GM21447 (cell line): Measurements from ENCODE around the gene PTPN2.

Experiments
- ATAC-seq: cut with Tn5 transposase; IDR thresholded peaks from one replicate; pipeline ENCODE4 v1.9.1; 2021; ENCODE audit not compliant: unreplicated experiment

PTPN2 gene

DNA sequence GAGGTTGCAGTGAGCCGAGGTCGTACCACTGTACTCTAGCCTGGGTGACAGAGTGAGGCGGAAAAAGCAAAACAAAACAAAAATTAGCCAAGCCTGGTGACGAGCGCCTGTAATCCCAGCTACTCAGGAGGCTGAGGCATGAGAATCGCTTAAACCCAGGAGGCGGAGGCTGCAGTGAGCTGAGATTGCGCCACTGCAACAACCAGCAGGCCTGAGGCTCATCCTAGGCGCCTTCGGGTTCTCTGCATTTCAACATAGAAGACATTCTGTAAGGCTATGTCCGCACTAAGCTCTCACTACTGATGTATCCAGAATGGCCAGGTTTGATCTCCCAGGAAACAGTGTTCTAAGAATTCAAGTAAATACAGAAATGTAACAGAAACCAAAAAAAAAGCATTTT, 23.5 kb downstream of the PTPN2 start:
- ATAC-seq, result no peak

DNA sequence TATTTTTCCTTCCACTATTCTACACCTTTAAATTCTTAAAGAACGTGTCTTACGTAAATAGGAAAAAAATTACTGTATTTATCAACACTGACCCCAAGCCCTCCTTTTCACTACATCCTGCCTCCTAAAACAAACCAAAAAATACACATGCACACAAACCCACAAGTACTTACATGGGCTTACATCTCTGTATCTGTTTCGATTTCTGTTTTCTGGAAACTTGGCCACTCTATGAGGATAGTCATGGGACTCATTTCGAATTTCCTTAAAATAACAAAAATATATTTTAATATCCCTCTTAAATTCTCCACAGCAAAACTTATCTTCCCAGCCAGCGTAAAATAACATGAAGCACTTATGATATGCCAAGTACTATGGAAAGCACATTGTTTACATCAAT, 25.0 kb downstream of the PTPN2 start:
- ATAC-seq, result no peak

DNA sequence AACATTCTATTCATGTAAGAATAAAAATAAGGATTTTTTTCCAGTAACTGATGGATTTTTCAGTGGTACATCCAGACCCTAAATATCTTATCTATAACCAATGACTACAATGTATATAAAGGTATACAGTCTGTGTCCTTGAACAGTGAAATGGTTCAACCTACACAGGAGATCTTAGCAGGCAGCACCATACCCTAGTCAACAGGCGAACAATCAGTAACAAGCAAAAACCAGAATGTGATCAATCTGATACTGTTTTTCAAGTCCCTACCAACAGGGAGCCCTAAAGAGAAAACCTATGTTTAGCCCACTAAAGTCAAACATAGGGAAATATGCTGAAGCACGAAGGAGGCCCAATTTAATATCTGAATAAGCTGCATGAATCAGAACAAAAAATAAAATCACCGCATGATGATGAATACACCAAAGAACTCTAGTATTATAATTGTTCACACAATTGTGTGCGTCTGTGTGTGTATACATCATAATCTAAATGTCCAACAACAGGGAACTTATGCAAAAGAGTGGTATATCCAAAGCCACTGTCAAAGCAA, 26.0 kb downstream of the PTPN2 start:
- ATAC-seq, result no peak

DNA sequence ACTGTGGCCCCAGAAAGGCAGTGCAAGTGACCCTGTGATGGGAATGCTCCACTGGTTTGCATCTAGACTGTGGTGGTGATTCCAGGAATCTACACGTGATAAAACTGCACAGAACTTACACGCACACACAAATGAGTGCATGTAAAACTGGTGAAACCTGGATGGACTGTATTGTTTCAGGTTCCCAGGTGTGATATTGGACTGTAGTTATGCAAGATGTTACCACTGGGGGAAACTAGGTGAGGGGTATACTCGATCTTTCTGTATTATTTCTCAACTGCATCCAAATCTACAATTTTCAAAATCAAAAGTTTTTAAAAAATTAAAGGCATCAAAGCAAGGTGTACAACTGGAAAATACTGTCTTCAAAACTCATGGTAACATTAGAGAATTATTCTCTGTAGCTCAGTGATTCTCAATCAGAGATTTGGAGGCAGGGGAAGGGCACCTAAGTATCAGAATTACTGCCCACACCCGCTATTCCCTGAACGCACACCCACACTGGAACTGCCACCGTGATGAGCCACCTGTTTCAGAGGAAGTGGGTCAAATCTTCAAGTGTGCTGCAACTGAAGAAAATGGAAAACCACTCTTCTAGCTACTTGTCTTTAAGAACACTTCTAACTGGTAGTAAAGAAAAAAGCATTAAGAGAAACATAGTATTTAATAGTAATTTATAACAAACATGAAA, 26.7 kb downstream of the PTPN2 start:
- peak; percentile 50 for ATAC-seq

DNA sequence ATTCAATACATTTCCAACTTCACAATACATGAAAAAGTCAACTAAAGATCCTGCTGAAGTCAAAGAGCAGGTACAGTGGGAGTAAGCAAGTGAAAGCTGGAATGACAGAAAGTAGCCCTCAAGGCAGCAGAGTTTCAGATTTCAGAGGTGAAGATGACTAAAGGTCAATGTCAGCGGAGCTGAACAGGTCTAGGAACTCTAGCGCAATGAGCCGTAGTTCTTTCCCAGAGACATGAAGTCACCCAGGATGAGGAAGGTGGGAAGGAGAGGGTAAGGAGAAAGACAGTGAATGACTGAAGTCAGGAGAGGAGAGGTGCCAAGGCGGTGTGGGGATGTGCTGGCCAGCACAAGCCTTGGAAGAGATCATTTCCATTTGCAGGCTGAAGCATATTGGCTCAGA, 28.1 kb downstream of the PTPN2 start:
- no peak for ATAC-seq

DNA sequence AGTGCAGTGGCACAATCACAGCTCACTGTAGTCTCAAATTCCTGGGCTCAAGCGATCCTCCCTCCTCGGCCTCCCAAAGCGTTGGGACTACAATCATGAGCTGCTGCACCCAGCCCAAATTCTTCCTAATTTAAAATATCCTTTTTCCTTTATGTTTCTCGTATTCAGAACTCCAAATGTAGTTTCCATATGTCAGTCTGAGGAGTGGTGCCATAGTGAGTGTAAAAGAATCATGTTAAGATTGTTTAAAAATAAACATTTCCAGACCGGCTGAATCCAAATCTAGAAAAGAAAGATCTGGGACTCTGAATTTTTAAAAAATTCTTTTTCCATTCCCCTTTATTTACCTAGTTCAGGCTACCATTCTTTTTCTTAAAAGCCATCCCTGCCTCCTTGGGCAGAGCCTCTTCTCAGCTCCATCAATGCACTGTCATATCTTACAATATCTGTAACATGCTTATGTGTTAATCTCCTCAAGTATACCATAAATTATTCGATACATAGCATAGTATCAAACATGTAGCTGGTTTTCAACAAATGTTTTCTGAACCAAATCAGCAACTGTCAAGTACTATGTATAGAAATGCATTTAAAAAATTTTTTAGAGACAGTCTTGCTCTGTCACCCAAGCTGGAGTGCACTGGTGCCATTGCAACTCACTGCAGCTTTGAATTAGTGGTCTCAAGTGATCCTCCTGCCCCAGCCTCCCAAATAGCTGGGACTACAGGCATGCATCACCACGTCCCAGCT, 31.3 kb downstream of the PTPN2 start:
- ATAC-seq, result no peak

DNA sequence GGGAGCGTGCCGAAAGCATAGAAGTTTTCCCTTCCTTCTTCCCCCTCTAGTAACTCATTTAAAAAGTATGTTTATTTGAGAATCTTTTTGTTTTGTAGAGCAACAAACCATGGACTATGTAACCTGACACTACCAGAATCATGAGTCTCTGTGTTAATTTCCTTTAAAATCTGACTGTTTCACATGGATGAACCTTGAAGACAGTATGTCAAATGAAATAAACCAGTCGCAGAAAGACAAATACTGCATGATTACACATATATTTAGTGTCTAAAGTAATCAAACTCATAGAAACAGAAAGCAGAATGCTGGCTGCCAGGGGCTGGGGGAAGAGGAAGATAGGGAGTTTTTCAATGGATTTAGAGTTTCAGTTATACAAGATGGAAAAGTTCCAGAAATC, 32.3 kb downstream of the PTPN2 start:
- no peak for ATAC-seq

DNA sequence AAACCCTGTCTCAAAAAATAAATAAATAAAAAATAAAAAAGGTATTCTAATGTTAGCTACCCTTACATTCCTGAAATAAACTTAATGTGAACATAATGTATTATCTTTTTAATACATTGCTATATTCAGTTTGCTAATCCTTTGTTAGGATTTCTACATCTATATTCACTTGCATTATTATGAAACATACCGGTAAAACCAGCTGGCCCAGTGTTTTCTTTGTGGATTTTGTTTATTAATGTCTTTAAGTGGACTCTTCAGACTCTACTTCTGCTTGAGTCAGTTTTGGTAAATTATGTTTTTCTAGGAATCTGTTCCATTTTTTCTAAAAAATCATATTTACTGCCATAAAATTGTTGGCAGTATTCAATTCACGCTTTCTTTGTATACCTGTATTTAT, 34.5 kb downstream of the PTPN2 start:
- no peak for ATAC-seq

DNA sequence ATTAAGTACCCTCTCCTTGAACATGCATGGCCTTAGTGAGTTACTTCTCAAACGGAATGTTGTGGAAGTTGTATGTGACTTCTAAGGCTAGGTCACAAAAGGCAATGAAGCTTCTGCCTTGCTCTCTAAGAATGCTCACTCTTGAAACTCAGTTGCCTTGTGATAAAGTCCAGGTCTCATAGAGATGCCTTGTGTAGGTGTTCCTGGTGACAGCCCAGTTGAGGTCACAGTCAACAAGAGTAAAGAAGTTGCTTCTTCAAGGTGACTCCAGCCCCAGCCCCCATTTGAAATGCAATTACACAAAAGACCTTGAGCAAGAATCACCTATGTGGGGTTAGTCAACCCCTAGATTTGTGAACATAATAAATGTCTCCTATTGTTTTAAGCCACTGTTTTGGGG, 35.6 kb downstream of the PTPN2 start:
- ATAC-seq, result no peak

DNA sequence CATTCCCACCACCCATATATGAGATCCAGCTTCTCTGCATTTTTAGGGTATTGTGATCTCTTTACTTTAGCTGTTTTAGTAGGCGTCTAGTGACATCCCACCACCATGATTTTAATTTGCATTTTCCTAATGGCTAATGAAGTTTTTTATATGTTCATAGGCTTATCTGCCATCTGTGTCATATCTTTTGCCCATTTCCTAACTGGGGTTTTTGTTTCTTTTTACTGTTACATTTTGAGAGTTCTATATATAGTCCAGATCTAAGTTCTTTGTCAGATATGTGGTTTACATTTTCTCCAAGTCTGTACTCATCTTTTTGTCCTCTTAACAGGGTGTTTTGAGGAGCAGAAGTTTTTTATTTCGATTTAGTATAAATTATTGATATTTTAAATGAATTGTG, 39.6 kb downstream of the PTPN2 start:
- no peak for ATAC-seq

DNA sequence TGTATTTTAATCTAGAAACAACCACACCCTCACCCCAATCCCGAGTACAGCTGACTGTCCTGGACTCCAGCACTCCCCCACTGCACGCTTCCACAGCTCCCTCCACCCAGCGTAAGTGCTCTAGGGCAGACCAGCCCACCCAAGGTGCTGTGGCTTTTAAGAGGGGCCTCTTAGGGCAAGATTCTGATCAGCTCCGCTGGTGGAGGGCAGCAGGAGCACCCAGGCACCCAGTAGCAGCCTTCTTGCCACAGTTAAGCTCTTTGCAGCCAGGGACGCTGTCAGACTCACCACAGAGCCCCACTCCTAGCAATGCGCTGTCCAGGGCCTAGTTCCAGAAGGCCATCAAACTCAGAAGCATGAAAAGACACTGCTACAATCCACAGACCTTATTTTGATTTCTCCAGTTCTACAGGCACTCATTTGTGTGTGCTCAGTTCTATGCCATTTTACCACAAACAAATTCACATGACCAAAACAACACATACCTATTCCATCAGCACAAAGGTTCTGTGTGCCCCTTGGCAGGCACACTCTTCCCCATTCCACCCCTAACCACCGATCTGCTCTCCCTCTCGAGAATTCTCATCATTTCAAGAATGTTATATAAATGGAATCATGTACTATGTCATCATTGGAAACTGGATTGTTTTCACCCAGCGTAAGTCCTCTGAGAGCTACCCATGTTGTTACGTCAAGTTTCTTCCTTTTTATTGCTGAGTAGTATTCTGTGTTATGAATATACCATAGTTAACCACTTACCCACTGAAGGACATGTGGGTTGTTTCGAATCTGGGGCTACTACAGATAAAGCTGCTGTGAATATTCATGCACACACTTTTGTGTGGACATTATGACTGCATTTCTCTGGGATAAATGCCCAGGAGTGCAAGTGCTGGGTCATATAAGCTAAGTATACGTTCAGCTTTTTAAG, 40.4 kb downstream of the PTPN2 start:
- ATAC-seq, result no peak

DNA sequence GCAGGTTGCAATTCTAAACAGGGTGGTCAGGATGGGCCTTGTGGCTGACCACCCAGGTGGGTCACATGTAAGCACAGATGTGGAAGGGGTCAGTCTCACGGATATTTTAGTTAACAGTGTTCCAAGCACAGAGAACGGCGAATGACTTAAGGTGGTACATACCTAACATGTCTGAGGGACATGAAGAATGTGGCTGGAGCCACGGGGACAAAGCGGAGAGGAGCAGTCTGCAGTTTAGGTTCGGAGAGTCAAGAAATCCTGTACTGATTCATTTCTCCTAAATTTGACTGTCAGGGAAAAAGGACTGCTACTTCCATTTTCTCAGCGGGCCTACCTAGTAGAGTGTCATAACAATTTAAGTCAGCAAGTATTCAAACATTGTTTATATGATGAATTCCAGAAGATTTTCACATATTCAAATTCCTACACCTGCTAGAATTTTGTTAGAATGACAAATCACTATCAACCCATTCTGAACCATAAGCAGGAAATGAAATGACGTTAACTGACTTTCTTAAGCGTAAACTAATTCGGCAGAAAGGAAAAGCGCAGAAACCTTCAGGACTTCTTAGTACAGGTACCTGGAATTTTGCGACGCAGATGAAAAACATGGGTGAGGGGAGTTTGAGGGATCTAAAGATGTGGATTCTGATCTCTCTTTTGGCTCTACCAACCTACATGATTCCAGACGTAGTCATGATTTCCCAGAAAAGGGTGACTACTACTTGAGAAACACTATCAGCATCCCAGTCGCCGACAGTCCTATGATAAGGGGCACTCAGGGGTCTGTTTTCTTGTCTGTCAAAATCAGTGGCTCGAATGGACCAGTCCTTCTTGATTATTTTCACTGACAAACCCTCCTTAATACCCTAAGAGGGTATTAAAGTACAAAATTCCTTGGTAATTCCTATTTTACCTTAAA, 41.3 kb downstream of the PTPN2 start:
- ATAC-seq, result no peak

DNA sequence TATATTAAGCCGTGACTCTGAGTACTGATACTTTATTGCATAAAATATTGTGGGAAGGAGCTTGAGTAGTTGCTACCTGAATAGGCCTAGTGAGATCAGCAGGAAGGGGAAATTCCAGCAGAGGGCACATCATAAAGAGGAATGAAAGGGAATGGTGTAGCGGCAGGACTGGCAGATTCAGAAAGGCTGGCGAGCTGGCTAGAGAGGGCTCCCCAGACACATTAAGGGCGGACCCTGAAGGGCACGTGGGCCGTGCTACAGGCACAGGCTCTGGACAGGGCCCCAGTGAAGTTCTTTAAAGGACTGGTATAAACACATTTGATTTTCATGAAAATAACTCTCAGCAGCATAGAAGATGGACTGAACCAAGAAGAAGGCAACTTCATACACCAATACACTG, 43.0 kb downstream of the PTPN2 start:
- ATAC-seq, result no peak

DNA sequence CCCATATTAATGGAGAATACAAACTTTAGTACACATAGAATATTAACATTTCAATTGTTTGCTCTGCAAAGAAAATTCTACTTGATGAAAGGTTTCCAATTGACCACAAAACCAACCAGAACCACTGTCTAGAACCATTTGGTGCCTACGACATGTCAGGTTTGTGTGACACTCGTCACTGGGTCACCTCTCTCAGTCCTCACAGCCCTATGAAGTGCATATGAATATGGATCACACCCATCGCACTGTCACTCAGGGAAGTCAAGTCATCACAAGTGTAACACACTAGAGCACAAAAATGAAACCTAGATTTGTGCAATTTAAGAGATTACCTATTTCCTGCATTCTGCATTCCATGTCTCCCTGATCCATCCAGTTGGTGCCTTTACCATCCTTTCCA, 43.7 kb downstream of the PTPN2 start:
- ATAC-seq, result no peak

DNA sequence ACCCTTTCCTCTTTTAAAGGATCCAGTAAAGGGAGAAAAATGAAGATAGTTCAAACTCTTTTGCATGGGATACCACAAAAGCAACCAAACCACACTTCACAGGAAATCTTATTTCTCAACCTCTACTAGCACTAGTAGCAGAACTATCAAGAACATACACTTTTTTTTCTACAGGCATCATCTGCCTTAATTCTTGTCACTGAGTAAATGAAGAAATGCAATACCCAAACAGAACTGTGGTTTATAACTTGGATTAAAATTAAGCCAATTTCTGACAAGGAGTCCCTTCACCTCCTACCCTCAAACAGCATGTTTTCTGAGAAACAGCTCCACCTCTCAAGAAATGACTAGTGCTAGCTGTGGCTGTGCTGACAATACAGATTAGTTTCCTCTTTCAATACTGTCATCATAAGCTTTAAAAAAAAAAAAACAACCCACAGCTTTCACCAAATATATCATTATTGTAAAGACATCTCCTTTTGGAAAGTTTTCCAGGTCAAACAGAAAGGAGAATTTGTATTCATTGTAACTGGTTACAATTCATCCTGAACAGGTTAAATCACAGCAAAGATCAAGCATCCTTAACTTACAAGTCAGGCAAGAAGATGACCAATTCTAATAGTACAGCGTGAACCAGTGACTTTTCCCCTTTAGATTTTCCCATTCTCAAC, 44.4 kb downstream of the PTPN2 start:
- peak; percentile 68 for ATAC-seq

DNA sequence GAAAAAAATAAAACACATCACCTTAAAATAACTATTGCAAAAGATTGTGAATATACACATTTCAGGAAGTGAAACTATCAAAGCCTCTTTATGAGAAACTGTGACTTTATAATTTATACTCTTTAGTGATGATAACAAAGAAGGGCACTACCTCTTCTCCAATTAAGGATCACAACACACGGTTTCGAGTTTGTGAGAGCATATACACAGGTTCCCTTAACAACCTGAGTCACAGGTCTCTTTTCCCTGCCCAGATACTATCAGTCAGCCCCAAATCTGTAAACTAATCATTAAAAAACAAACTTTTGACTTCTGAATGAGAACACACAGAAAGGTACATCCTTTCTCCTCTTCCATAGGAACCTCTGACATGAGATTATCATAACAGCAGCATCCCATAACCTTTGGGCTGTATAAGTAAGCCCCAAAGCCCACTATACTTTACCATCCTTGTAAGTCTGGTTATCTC, 44.9 kb downstream of the PTPN2 start:
- ATAC-seq, result peak; percentile 47

DNA sequence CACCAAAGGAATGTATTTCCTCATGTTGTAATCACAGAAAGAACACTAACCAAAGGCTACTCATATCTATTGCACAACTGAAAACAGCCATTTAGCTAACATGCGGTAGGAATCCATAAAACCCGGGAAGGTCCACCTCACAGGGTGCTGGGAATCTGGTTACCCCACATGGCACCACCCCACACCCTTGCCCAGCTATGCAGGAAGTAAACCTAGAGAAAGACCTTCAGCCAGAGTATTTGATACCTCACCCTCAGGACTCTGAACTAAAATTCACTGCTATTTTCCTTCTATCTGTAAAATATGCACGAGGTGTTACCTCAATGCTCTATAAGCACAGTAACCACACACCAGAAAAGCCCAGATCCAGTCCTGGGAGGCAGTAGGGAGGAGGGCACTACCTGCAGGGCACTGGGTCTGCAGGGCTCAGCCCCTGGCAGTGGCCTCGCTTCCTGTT, 45.8 kb downstream of the PTPN2 start:
- peak; percentile 26 for ATAC-seq

DNA sequence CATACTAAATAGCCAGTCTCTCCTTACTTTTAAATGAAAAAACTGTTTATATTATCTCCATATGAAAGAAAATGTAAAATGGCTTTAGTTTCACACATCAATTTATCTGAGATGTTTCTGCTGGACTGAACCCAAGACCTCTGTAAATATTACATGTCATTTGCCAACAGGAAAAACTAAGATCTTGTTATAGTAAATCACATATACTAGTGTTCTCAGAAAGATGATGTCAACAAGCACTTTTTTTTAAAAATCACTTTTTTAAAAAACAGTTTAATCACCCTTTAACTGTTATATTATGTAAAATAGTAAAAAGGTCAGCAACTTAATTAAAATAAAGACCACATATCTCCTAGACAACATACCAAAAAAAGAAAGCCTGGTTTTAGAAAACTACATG, 46.3 kb downstream of the PTPN2 start:
- ATAC-seq, result no peak

DNA sequence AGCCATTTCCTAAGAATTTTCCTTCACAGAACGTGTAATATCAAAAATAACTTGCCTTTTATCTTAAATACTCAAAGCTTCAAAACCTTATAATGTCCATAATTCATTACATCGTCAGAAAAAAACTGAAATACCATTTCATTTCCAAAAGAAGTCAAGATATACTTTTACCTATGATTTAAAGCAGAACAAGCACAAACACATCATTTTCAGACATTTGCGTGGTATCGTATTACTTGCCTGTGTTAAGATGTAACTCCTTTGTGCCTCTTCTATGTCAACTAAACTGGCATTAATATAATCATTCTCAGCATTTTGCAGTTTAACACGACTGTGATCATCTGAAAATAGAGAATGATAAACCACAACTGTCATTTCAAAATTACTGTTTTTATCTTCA, 47.5 kb downstream of the PTPN2 start:
- no peak for ATAC-seq
